ENCODE results near the gene PNMA6E. TPM values are rescaled to one million over a fixed set of nuclear protein-coding genes. Genes with fewer than 3 reads are reported as not detected.

PNMA6E gene
- under 1 TPM in 3 of 6 donors, not detected in 3; 0.09 to 0.44 (median 0.10) TPM for total RNA-seq

GRCh38 chrX:153401133-153401764 lies at the start of gene PNMA6E:
PNMA6E (minus strand) TSS chrX:153401350; CDS start chrX:153398849, 2,501 bp downstream.
- Histone ChIP-seq H3K4me1 (no peaks in the 10 kb centered on the region), H3K4me3 (no peak within 1 kb of the TSS), H3K27me3 (no peaks in the 10 kb centered on the region), H3K36me3 (no peaks in the 10 kb centered on the region), H3K27ac (no peak within 1 kb of the TSS), H3K9me3 (peaks cover 0 to 8% (median 0%) of the 10 kb centered on the region in 4 donors)
- ATAC-seq (ENCODE audit: low FRiP score in 2 of 2) (no peak), DNase-seq (no peak)
- TF ChIP-seq POLR2A (IDR thresholded peaks at IDR 0.05) = no peak
- TF ChIP-seq EP300 (IDR thresholded peaks at IDR 0.05) = no peak
- no peak for TF ChIP-seq CTCF (IDR thresholded peaks at IDR 0.05)
- TF ChIP-seq POLR2AphosphoS5 (IDR thresholded peaks at IDR 0.05) = no peak
- WGBS, 2 donors = 91% methylated on average over 17 to 29 of the region's 29 CpGs

- Histone ChIP-seq H3K36me3 (peaks cover 0 to 30% (median 12%) of the 10 kb centered on the region in 4 donors), H3K27ac (no peak overlapping the region), H3K4me1 (no peaks in the 10 kb centered on the region), H3K9me3 (no peaks in the 10 kb centered on the region), H3K4me3 (no peak overlapping the region), H3K27me3 (no peaks in the 10 kb centered on the region)
- ATAC-seq (ENCODE audit: low FRiP score in 2 of 2) (no peak), DNase-seq (no peak)
- no peak for TF ChIP-seq EP300 (IDR thresholded peaks at IDR 0.05)
- no peak for TF ChIP-seq POLR2A (IDR thresholded peaks at IDR 0.05)
- TF ChIP-seq CTCF (IDR thresholded peaks at IDR 0.05) = no peak
- no peak for TF ChIP-seq POLR2AphosphoS5 (IDR thresholded peaks at IDR 0.05)
- WGBS, 2 donors = 90 to 98% methylated on average over 7 to 8 of the region's 8 CpGs
These were observed 49.8 kb upstream of the PNMA6E start for GRCh38 chrX:153450949-153451277.

GRCh38 chrX:153450114-153450948 lies 49.2 kb upstream of the PNMA6E start:
- no peak overlapping the region for H3K27ac ChIP-seq
- no peaks in the 10 kb centered on the region for H3K9me3 ChIP-seq
- ATAC-seq (ENCODE audit: low FRiP score in 2 of 2) = no peak
- TF ChIP-seq POLR2A (IDR thresholded peaks at IDR 0.05) = no peak
- TF ChIP-seq POLR2AphosphoS5 (IDR thresholded peaks at IDR 0.05) = no peak
- no peak for TF ChIP-seq CTCF (IDR thresholded peaks at IDR 0.05)
- TF ChIP-seq EP300 (IDR thresholded peaks at IDR 0.05) = no peak
- H3K4me1 ChIP-seq = no peaks in the 10 kb centered on the region
- 89 to 99% methylated on average over 16 to 24 of the region's 26 CpGs for WGBS, 2 donors
- no peak overlapping the region for H3K4me3 ChIP-seq
- H3K36me3 ChIP-seq = peaks cover 0 to 24% (median 9%) of the 10 kb centered on the region in 4 donors
- no peak for DNase-seq
- H3K27me3 ChIP-seq = no peaks in the 10 kb centered on the region

GRCh38 chrX:153449368-153450113 lies 48.4 kb upstream of the PNMA6E start:
- H3K36me3 ChIP-seq = peaks cover 0 to 16% (median 7%) of the 10 kb centered on the region in 4 donors
- no peaks in the 10 kb centered on the region for H3K9me3 ChIP-seq
- ATAC-seq (ENCODE audit: low FRiP score in 2 of 2) = no peak
- WGBS, 2 donors = 80 to 98% methylated on average over 5 to 15 of the region's 15 CpGs
- no peak for DNase-seq
- TF ChIP-seq POLR2A (IDR thresholded peaks at IDR 0.05) (no peak), EP300 (IDR thresholded peaks at IDR 0.05) (no peak), POLR2AphosphoS5 (IDR thresholded peaks at IDR 0.05) (no peak), CTCF (IDR thresholded peaks at IDR 0.05) (no peak)
- no peaks in the 10 kb centered on the region for H3K4me1 ChIP-seq
- no peak overlapping the region for H3K27ac ChIP-seq
- no peak overlapping the region for H3K4me3 ChIP-seq
- H3K27me3 ChIP-seq = no peaks in the 10 kb centered on the region

All from upper lobe of left lung (tissue), 6 donors.